IMR-90 (cell line): Measurements from ENCODE around the gene PDE11A. TPM values are rescaled to one million over a fixed set of nuclear protein-coding genes. Genes with fewer than 3 reads are reported as not detected.

Experiments used
- ATAC-seq: fragments of 200-7000 bp; cut with Tn5 transposase; 2 replicates; pipeline ENCODE4 v1.9.1; 2020; ENCODE audit warnings: low read depth, mild to moderate bottlenecking, moderate library complexity
- BruUV-seq: library from RNA; stranded (reverse); fragments of 400-500 nt; replicated peaks from 2 replicates; lab custom pipeline; 2021; lab: Mats Ljungman, UMichigan
- CTCF ChIA-PET: fragments of 300-600 bp; formaldehyde crosslinking; extraction: SDS; loops from one replicate; lab custom pipeline; 2021; ENCODE audit warnings: antibody characterized with exemption; lab: Yijun Ruan, JAX
- POLR2A ChIA-PET: fragments of 300-600 bp; sonication (Branson Sonifier 250); formaldehyde crosslinking; loops from one replicate; lab custom pipeline; 2022; ENCODE audit warnings: antibody characterized with exemption; ENCODE audit not compliant: unreplicated experiment; lab: Charles Lee
- DNase-seq: peaks from one replicate; pipeline ENCODE4 v3.0.0; 2013
- H2AFZ ChIP-seq: replicated peaks from 2 replicates; pipeline ENCODE3; 2013; ENCODE audit warnings: low read length, mild to moderate bottlenecking; ENCODE audit not compliant: poor library complexity
- H2AK5ac ChIP-seq: 2 replicates; pipeline ENCODE4 v1.6.1; 2013; ENCODE audit warnings: low read depth, low read length, inconsistent platforms
- H2AK9ac ChIP-seq: replicated peaks from 2 replicates; pipeline ENCODE3; 2013; ENCODE audit warnings: mild to moderate bottlenecking, low read depth, low read length, moderate library complexity; ENCODE audit not compliant: poor library complexity
- H2BK120ac ChIP-seq: 2 replicates; pipeline ENCODE4 v1.6.1; 2013; ENCODE audit warnings: low read depth, low read length, inconsistent platforms
- H2BK15ac ChIP-seq: 3 replicates; pipeline ENCODE4 v1.6.1; 2013; ENCODE audit warnings: low read depth, low read length, inconsistent platforms
- H2BK20ac ChIP-seq: 2 replicates; pipeline ENCODE4 v1.6.1; 2013; ENCODE audit warnings: low read depth, mild to moderate bottlenecking, inconsistent platforms, low read length, moderate library complexity
- H2BK5ac ChIP-seq: 2 replicates; pipeline ENCODE4 v1.6.1; 2013; ENCODE audit warnings: mild to moderate bottlenecking, low read depth, low read length, inconsistent platforms; ENCODE audit not compliant: poor library complexity, severe bottlenecking
- H3K14ac ChIP-seq: replicated peaks from 2 replicates; pipeline ENCODE4 v1.6.1; 2013; ENCODE audit warnings: low read depth, low read length, inconsistent platforms
- H3K18ac ChIP-seq: 2 replicates; pipeline ENCODE4 v1.6.1; 2013; ENCODE audit warnings: low read depth, low read length, control low read depth
- H3K23ac ChIP-seq: 2 replicates; pipeline ENCODE4 v1.6.1; 2013; ENCODE audit warnings: low read depth, low read length, inconsistent platforms
- H3K27ac ChIP-seq: 2 replicates; pipeline ENCODE4 v1.5.1; 2013; ENCODE audit warnings: mild to moderate bottlenecking, control low read depth, low read length; ENCODE audit not compliant: insufficient read depth
- H3K27me3 ChIP-seq: 2 replicates; pipeline ENCODE4 v1.6.1; 2013; ENCODE audit warnings: low read length; ENCODE audit not compliant: control insufficient read depth, insufficient read depth
- H3K36me3 ChIP-seq: 2 replicates; pipeline ENCODE4 v1.6.1; 2013; ENCODE audit warnings: low read length, mixed read lengths; ENCODE audit not compliant: control insufficient read depth, insufficient read depth
- H3K4ac ChIP-seq: 2 replicates; pipeline ENCODE4 v1.6.1; 2013; ENCODE audit warnings: low read depth, low read length, inconsistent platforms
- H3K4me1 ChIP-seq: 2 replicates; pipeline ENCODE4 v1.6.1; 2013; ENCODE audit warnings: low read length, mixed read lengths; ENCODE audit not compliant: control insufficient read depth, insufficient read depth
- H3K4me2 ChIP-seq: 2 replicates; pipeline ENCODE4 v1.6.1; 2013; ENCODE audit warnings: low read depth, mild to moderate bottlenecking, control low read depth, low read length, moderate library complexity
- H3K4me3 ChIP-seq: 2 replicates; pipeline ENCODE4 v1.5.1; 2013; ENCODE audit warnings: low read depth, mild to moderate bottlenecking, control low read depth, low read length, moderate library complexity; ENCODE audit not compliant: insufficient read depth
- H3K56ac ChIP-seq: 2 replicates; pipeline ENCODE4 v1.6.1; 2013; ENCODE audit warnings: low read length, inconsistent platforms; ENCODE audit not compliant: insufficient read depth; ENCODE audit errors: extremely low read depth
- H3K79me1 ChIP-seq, 2 experiments: 2 replicates each; pipeline ENCODE4 v1.6.1; 2013; ENCODE audit warnings: low read length in 2 of 2, inconsistent platforms in 1 of 2, low read depth in 1 of 2
- H3K9ac ChIP-seq: 2 replicates; pipeline ENCODE4 v1.6.1; 2013; ENCODE audit warnings: low read depth, low read length, control low read depth
- H3K9me1 ChIP-seq: 2 replicates; pipeline ENCODE4 v1.6.1; 2013; ENCODE audit warnings: low read length, inconsistent platforms; ENCODE audit not compliant: insufficient read depth
- H3K9me3 ChIP-seq: 2 replicates; pipeline ENCODE4 v1.6.1; 2013; ENCODE audit warnings: low read length; ENCODE audit not compliant: control insufficient read depth, insufficient read depth
- H4K20me1 ChIP-seq: 2 replicates; pipeline ENCODE4 v1.6.1; 2013; ENCODE audit warnings: low read length, inconsistent platforms; ENCODE audit not compliant: insufficient read depth
- H4K5ac ChIP-seq: 2 replicates; pipeline ENCODE4 v1.6.1; 2013; ENCODE audit warnings: mild to moderate bottlenecking, low read depth, low read length, control low read depth
- H4K8ac ChIP-seq, 2 experiments: 2 replicates each; pipeline ENCODE4 v1.6.1; 2013; ENCODE audit warnings: low read depth in 2 of 2, low read length in 2 of 2, control low read depth in 1 of 2, inconsistent platforms in 1 of 2
- H4K91ac ChIP-seq: 2 replicates; pipeline ENCODE4 v1.6.1; 2013; ENCODE audit warnings: low read depth, low read length, inconsistent platforms; ENCODE audit not compliant: insufficient read depth
- BHLHE40 ChIP-seq: fragments of 150-350 bp; IDR thresholded peaks from 2 replicates; pipeline ENCODE4 v1.6.1; 2016; ENCODE audit warnings: mild to moderate bottlenecking, low read depth, low read length
- CEBPB ChIP-seq: IDR thresholded peaks from 2 replicates; pipeline ENCODE4 v1.6.1; 2012; ENCODE audit warnings: low read depth, low read length, improper control_type of control experiment
- CHD1 ChIP-seq: IDR thresholded peaks from 2 replicates; pipeline ENCODE4 v1.6.1; 2012; ENCODE audit warnings: low read depth, low read length, improper control_type of control experiment
- CTCF ChIP-seq: conservative IDR thresholded peaks from 2 replicates; pipeline ENCODE4 v1.5.1; 2012; ENCODE audit warnings: mild to moderate bottlenecking, low read depth, low read length, improper control_type of control experiment
- ELK1 ChIP-seq: fragments of 150-350 bp; IDR thresholded peaks from 2 replicates; pipeline ENCODE4 v1.6.1; 2016; ENCODE audit warnings: low read depth, mild to moderate bottlenecking, low read length, moderate library complexity, borderline replicate concordance
- FOS ChIP-seq: fragments of 150-350 bp; IDR thresholded peaks from 2 replicates; pipeline ENCODE4 v1.6.1; 2016; ENCODE audit warnings: low read depth, low read length
- MAFK ChIP-seq: IDR thresholded peaks from 2 replicates; pipeline ENCODE4 v1.6.1; 2012; ENCODE audit warnings: low read depth, low read length, improper control_type of control experiment
- MAZ ChIP-seq: IDR thresholded peaks from 2 replicates; pipeline ENCODE4 v1.6.1; 2012; ENCODE audit warnings: low read depth, mild to moderate bottlenecking, low read length, improper control_type of control experiment, moderate library complexity, borderline replicate concordance
- MXI1 ChIP-seq: IDR thresholded peaks from 2 replicates; pipeline ENCODE4 v1.6.1; 2012; ENCODE audit warnings: low read depth, mild to moderate bottlenecking, low read length, moderate library complexity, borderline replicate concordance
- NFE2L2 ChIP-seq: fragments of 150-350 bp; IDR thresholded peaks from 2 replicates; pipeline ENCODE4 v1.6.1; 2016; ENCODE audit warnings: low read depth, mild to moderate bottlenecking, low read length
- POLR2A ChIP-seq: IDR thresholded peaks from 2 replicates; pipeline ENCODE4 v1.6.1; 2012; ENCODE audit warnings: mild to moderate bottlenecking, low read depth, low read length
- RAD21 ChIP-seq: IDR thresholded peaks from 2 replicates; pipeline ENCODE4 v1.6.1; 2012; ENCODE audit warnings: low read length, improper control_type of control experiment
- RCOR1 ChIP-seq: IDR thresholded peaks from 2 replicates; pipeline ENCODE4 v1.6.1; 2012; ENCODE audit warnings: mild to moderate bottlenecking, low read length, improper control_type of control experiment; ENCODE audit not compliant: insufficient replicate concordance
- RFX5 ChIP-seq: IDR thresholded peaks from 2 replicates; pipeline ENCODE4 v1.8.0; 2012; ENCODE audit warnings: low read depth, mild to moderate bottlenecking, low read length, moderate library complexity
- SMC3 ChIP-seq: fragments of 150-350 bp; IDR thresholded peaks from 2 replicates; pipeline ENCODE4 v1.6.1; 2016; ENCODE audit warnings: low read depth, mild to moderate bottlenecking, antibody characterized with exemption, low read length, moderate library complexity
- USF2 ChIP-seq: fragments of 150-350 bp; IDR thresholded peaks from 2 replicates; pipeline ENCODE4 v1.6.1; 2017; ENCODE audit warnings: mild to moderate bottlenecking, antibody characterized with exemption, low read length, low read depth
- WGBS, 2 experiments: methylation state at CpG; one replicate each; pipeline versions ENCODE4 v1.1.5 to v1.1.7; 2013; ENCODE audit warnings: missing lambda C conversion rate in 2 of 2; ENCODE audit not compliant: insufficient read length in 1 of 2; ENCODE audit errors: extremely low coverage in 2 of 2; 5-methylcytosine and 5-hydroxymethylcytosine counted together
- dilution Hi-C: fragments of 300-500 bp; cut with HindIII; formaldehyde crosslinking; loops from one replicate; pipeline ENCODE4 v1.14.3; 2018; ENCODE audit warnings: low sequenced_read_pairs; ENCODE audit not compliant: unreplicated experiment
- in situ Hi-C: fragments of 300-500 bp; cut with MboI; formaldehyde crosslinking; loops from 3 replicates; pipeline ENCODE4 v1.14.3; 2019; ENCODE audit warnings: low sequenced_read_pairs, inconsistent platforms, mixed read lengths
- intact Hi-C: fragments of 100-400 bp; cut with micrococcal nuclease; formaldehyde crosslinking; loops from 2 replicates; pipeline ENCODE4 v1.10.0; 2022
- polyA plus RNA-seq, 3 experiments: library from polyadenylated mRNA; depleted of rRNA; stranded (reverse); fragments of >200 nt; gene quantifications; 2 replicates each; pipeline ENCODE4 v1.2.3, GENCODE V29; 2012; ENCODE audit warnings: low replicate concordance in 1 of 3
- total RNA-seq: library from RNA; depleted of rRNA; stranded (reverse); fragments of >200 nt; gene quantifications from 2 replicates; pipeline ENCODE4 v1.2.3, GENCODE V29; 2012

Gene PDE11A
- total and polyA plus RNA-seq, 2 of the 4 experiments (the other 2 are of a cell fraction), result 0.21 to 0.72 TPM

- TF ChIP-seq CEBPB (no peak), RFX5 (no peak)
These were observed 393.6 kb downstream of the PDE11A start (continued) for GRCh38 chr2:177678939-177679338.

- H2BK120ac ChIP-seq, result no peak overlapping the region
- no CpG with 5 or more reads among the region's 3 CpGs for WGBS, 2 experiments
- in situ Hi-C loops (no loop called here), dilution Hi-C loops (no loop called here), intact Hi-C loops (no loop called here)
- no peak overlapping the region for H3K4me2 ChIP-seq
- no peak overlapping the region for H3K27ac ChIP-seq
- no peak overlapping the region for H4K5ac ChIP-seq
- ATAC-seq (no peak), DNase-seq (no peak)
- ChIA-PET CTCF (no interaction called here), POLR2A (no interaction called here)
- no peak overlapping the region for H3K4me3 ChIP-seq
- H3K4ac ChIP-seq, result no peak overlapping the region
- no peaks in the 10 kb centered on the region for H3K9me3 ChIP-seq
- H3K4me1 ChIP-seq, result no peaks in the 10 kb centered on the region
- H3K27me3 ChIP-seq, result no peaks in the 10 kb centered on the region
- H4K91ac ChIP-seq, result no peak overlapping the region
- H2AFZ ChIP-seq, result no peak overlapping the region
- no peak overlapping the region for H2AK9ac ChIP-seq
- no peak overlapping the region for H3K56ac ChIP-seq
- H4K8ac ChIP-seq, result no peak overlapping the region
- H2BK15ac ChIP-seq, result no peak overlapping the region
- no peaks in the 10 kb centered on the region for H4K20me1 ChIP-seq
- H3K23ac ChIP-seq, result no peak overlapping the region
- H2AK5ac ChIP-seq, result no peak overlapping the region
- no peaks in the 10 kb centered on the region for H3K36me3 ChIP-seq
- no peak overlapping the region for H3K18ac ChIP-seq
- no peaks in the 10 kb centered on the region for H3K9me1 ChIP-seq
- no peak overlapping the region for H2BK5ac ChIP-seq
- H2BK20ac ChIP-seq, result no peak overlapping the region
- no peak overlapping the region for H3K9ac ChIP-seq
- no peaks in the 10 kb centered on the region for H3K79me1 ChIP-seq
- no peak overlapping the region for H3K14ac ChIP-seq
- BruUV-seq, result no TSS peak
- no peak for TF ChIP-seq SMC3
- TF ChIP-seq FOS, result no peak
- no peak for TF ChIP-seq MAZ
- TF ChIP-seq CTCF, result no peak
- TF ChIP-seq POLR2A, result no peak
- no peak for TF ChIP-seq RAD21
- TF ChIP-seq ELK1, result no peak
- TF ChIP-seq RFX5, result no peak
- TF ChIP-seq BHLHE40, result no peak
- no peak for TF ChIP-seq CHD1
- TF ChIP-seq RCOR1, result no peak
- no peak for TF ChIP-seq NFE2L2
- TF ChIP-seq MXI1, result no peak
- no peak for TF ChIP-seq USF2
- no peak for TF ChIP-seq MAFK
These were observed 395.9 kb downstream of the PDE11A start for GRCh38 chr2:177676636-177677035.
